SIG-M5 treated with dmso at 0.1 percent for 504 hours (cell line): ENCODE data around the gene PSD.
A peak's percentile ranks its signal among the peaks of the same experiment; 100 is the strongest.

ENCODE experiments used
- DNase-seq: peaks from one replicate; lab custom pipeline; 2025; ENCODE audit not compliant: unreplicated experiment; lab: John Stamatoyannopoulos, UW

PSD gene

DNA sequence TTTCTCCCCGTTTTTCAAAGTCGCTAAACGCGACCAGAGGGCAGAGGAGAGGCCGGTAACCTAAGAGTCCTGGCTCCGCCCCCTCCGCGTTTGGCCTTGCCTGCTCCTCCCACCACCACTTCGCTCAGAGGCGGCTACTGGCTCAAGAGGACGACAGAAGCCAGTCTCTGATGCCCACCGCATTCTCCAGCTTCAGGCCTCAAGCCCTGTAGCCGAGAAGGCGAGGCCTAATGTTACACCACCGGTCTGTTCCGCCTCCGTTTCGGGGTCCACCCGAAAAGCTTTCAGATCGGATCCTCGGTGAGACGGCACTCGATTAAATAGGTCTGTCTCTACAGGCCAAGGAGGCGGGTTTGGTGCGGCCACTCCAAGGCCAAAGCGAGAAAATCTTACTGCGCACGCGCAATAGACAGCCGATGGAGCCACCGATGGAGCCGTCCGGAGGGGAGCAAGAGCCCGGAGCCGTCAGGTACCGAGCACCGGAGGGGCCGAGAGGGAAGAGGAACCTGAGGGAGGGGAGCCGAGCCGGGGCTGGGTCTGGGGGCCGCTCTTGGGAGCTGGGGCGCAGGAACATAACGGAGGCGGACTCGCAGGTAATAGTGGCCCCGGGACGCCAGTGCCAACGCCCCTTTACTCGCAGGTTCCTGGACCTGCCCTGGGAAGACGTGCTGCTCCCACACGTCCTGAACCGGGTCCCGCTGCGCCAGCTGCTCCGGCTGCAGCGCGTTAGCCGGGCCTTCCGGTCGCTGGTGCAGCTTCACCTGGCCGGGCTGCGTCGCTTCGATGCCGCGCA lies 2.3 kb upstream of the PSD start, which contains the start of gene FBXL15:
Gene FBXL15, plus strand, starts transcription at position 123 of the 793 bp plus-strand sequence. Its CDS starts 294 bp downstream, at position 417.
- peak; percentile 92 for DNase-seq

DNA sequence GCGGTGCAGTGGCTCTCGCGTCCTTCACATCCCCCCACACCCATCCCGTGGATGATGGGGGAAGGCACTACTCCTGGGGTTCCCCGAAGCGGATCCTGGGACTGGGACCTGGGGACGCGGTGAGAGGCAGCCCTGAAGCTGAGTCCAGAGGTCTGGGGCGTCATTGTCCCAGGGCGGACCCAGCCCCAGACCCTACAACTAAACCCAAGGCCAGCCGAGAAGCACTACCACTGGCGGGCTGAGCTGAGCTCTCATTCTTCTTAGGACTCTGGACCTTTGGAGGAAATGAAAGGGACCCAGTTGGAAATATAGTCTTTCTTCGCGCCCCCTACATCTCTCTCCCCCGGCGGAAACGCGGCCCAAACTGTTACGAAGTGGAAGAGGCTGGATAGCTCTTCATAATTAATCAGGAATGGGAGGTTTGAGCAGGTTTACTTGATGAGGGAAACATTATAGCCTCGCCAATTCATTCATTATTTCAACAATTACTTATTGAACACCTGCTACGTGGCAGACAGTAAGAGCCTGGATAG lies 1.7 kb upstream of the PSD start:
- no peak for DNase-seq

DNA sequence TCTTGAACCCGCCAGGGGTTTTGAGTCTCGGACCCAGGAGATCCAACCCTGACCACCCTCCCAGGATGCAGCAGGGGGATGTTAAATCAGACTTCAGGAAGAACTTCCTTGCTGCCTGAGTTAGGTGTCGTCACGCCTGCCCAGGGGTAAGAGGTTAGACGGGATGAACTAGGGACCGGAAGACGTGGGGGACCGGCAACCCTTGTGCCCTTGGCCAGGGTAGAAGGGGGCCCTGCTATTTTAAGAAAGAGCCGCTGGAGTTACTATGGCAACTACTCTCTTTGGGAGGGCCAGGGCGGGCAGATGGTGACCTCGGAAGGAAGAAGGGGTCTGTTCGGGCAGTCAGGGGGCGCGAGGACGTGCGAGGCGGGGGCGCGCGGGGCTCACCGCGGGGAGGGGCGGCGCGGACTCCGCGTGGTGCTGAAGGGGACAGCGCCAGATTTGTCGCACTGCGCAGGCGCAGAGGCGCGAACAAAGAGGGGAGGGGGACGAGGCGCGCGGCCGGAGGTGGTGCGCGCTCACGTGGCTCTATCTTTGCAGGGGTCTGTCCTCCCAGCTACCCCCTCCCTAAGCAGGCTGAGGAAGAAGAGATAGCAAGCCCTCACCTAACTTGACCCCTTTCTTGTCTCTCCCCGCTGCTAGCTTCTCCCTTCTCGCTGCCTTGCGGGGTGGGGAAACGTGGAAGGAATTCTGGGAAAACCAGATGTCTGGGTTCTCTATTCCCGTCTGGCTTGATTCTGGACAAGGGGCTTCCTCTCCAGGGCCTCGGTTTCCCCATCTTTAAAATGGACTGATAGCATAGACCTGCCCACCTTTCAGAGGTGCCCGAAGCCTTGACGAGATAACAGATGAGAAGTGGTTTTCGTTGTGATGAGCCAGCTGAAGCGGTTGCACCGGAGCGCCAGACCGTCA lies 940 bp upstream of the PSD start:
- peak; percentile 22 for DNase-seq

DNA sequence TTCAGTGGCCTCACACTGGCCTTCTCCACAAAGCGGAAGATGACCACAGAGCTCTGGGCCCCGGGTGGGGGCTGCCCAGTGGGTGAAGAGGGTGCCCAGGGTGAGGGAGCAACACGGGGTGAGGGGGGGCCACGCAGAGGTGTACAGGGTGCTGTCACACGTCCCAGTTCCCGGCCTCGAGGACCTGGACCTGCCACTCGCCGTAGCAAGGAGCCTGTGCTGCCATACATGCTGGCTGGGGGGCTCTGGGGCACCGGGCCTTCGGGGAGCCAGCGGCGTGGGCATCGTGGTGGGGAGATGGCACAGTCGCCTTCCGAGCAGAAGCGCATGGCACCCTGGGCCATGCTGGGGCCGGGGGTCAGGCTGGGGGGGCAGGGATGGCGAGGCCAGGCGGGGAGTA lies 1.9 kb downstream of the PSD start:
- no peak for DNase-seq

DNA sequence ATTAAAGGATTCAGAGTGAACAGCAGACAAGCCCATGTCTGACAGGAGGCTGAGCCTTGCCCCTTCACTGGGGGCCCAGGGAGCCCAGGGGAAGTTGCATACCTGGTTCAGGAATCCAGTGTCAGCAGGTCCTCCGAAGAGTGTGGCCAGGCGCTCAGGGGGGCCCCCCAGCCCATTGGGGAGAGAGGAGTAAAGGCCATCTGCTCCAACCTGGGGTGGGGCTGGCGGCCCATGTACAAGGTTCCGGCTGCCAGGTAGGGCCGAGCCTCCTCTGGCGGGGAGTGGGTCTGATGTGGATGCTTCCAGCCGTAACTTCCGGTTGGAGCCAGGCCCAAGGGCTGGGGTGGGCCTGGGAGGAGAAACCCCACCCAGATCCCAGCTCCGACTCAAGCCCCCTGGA lies 2.3 kb downstream of the PSD start:
- no peak for DNase-seq

DNA sequence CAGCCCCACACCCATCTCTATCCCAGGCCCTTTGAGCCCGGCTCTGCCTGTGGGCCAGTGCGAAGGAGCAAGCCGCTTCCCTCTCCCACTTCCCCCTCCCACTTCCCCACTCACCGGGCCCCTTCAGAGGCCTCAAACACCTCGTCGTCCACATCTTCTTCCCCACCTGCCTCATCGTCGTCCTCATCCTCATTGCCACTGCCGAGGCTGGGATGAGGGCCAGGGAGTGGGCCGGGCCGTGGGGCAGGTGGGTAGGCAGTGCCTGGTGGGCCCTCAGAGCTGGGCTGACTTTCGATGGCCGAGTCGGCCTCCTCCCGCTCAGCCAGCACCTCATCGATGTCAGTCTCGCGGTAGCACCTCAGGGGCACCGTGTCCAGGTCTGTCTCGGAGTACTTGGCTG lies 3.8 kb downstream of the PSD start:
- DNase-seq = no peak

DNA sequence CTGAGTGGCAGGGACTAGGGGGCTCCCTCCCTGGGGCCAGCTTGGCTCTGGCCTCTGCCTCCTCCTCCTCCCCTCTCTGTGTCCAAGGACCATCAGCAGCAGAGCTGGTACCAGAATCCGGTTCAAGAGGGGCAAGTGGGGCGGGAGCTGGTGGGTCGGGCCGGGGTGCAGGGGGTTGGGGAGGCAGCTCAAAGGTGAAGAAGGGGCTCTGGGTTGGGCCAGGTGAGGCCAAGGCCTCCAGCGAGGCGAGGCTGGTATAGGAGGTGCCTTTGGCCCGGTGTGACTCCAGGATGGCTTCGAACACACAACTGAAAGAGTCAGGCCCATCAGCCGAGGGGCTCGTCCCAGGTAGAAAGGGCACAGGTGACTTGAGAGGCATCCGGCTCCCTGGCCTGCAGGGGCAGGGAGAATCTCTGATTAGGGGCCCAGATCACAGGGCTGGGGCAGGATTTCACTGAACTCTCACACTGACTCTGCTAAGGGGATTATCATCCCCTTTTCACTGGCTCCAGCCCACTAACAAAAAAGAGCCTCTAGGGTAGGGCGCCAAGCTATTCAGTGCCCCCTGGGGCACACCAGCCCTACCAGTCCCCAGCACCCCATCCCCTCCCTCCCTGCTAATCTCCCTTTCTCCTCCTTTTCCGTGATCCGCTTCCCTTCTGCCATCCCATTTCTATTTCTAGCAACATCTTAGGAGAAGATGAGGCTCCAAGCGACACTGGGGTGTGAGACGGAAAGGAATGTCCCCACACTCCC lies 4.6 kb downstream of the PSD start:
- no peak for DNase-seq

DNA sequence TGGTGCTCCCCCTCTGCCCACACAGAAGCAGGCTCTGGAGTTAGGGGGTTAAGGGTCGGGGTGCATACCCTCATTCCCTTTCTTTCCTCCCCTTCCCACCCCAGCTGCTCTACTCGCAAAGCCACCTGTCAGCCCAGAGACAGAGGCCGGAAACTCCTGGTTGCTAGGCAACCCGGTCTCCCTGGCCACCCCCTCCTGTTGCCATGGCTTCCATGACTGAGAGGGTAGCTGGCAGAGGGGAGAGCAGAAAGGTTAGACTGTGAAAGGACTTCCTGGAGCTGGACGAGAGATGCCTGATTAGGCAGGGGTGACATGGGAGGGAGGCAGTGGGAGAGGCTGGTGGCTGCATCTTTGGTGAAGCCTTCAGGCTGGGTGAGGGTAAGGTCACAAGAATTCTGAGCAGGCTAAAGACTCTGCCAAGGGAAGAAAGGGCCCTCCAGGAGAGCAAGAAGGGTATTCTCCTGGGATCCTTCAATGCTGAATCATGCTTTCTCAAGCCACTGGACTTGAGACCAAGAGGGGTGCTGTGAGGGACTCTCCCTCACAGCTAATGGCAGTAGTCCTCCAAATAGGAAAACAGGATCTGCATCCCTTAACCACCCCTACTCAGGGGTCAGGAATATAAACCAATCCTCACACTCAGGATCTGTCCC lies 5.4 kb downstream of the PSD start:
- DNase-seq = no peak

DNA sequence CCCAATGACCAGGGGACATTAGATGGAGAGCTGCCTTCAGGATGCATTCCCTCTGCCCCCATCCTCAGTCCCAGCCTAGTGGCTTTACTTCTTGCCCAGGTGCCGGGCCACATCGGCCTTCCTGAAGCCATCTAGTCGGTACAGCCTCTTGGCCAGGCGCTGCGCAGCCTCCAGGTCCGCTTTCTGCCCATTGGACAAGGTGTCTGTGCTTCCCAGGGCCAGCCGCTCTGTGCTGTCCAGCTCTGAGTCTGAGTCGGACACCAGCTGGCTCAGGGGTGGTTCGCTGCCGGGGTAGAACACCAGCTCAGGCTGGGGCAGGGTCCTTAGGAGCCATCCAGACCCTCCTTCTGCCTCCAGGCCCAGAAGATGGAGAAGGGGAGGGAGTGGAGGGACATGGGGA lies 6.3 kb downstream of the PSD start:
- no peak for DNase-seq

DNA sequence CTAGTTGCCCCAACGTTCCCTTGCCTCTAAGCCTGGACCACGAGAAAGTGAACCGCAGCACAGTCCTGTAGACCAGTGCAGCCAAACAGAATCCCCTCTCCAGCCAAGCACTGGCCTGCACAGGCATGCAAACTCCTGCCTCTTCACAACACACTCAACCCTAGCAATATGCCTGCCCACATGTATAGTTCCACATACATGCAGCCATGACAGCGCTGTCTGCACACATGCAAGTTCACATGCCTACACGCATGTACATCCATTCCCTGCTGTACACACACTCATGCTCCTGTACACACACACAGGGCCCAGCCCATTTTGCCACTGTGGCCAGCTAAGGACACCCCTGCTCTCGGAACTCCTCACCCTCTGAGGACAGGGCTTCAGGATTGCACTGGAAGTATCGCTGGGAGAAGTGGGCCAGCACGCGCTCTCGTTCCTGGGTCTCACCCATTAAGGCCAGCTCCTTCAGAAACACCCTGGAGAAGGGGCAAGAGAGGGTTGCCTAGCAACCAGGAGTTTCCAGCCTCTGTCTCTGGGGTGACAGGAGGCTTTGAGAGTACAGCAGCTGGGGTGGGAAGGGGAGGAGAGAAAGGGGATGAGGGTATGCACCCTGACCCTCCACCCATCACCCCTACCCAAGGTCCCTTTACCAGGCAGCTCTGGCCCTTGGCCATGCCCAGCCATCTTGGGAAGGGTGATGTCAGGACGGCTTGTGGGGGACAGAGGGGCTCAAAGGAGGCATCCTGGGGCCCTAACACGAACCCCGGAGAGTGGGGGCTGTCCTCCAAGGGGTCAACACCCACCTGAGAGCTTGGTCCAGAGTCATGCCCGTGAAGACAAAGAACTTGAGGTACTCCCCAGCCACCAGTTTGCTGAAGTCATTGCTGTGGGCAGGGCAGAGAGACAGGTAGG lies 7.0 kb downstream of the PSD start:
- DNase-seq = no peak

DNA sequence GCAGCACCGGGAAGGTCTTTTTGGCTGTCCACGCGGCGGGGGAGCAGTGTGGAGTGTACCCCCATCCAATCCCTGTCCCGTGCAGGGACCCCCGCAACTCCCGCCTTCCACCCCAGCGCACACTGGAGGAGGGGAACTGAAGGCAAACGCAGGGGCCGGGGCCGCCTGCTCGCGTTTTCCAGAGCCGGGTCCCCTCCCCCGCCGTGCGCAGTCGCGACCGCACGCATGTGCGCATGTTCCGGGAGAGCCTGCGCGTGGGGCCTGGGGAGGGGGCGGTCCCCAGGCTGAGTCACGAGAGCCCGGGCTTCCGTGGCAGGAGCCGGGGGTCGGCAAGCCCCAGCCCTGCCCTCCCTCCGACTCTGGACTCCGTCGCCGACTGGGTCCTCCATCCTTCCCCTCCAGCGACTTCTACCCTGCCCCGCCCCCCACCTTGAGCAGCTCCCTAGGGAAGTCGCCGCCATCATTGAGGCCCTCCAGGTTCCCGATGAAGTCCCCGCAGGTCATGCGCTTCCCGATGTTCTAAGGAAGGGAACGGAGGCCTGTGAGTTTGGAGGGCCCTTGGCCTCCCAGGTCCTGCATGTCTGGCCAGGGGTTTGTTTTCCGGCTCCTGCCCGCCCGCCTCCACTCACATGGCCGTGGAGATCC lies 8.0 kb downstream of the PSD start:
- DNase-seq = no peak

DNA sequence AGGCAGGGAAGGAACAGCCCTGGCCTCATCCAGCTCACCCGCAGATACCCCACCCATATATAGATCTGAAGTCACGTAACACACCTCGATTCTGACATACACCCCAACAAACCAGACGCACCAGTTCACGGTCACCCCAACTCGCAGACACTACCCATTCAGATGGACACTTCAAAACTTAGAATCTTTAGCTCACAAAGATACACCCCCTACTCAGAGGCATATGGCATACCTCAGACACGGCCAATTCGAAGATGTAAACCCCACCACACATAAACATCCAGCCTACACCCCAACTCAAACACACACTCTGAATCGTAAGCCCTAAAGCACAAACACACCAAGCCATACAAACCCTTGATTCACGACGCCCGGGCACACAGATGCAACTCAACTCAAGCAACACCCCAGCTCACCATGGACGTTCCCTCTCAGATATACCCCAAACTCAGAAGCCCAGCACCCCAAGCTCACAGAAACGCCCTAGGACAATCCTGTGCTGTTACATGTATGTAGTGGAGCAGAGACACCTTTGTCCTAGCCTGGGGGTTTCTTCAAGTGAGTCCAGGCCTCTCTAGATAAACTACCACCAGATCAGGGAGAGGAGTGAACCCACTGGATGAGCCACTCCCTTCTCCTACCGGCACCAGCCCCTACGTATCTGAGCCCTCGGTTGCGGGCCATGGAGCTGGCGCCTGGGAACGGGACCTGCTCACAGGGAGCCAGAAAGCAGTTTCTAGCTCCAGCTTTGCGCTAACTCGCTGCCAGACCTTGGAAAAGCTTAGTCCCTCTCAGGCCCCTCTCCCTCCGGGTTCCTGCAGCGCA lies 8.8 kb downstream of the PSD start:
- DNase-seq = no peak

DNA sequence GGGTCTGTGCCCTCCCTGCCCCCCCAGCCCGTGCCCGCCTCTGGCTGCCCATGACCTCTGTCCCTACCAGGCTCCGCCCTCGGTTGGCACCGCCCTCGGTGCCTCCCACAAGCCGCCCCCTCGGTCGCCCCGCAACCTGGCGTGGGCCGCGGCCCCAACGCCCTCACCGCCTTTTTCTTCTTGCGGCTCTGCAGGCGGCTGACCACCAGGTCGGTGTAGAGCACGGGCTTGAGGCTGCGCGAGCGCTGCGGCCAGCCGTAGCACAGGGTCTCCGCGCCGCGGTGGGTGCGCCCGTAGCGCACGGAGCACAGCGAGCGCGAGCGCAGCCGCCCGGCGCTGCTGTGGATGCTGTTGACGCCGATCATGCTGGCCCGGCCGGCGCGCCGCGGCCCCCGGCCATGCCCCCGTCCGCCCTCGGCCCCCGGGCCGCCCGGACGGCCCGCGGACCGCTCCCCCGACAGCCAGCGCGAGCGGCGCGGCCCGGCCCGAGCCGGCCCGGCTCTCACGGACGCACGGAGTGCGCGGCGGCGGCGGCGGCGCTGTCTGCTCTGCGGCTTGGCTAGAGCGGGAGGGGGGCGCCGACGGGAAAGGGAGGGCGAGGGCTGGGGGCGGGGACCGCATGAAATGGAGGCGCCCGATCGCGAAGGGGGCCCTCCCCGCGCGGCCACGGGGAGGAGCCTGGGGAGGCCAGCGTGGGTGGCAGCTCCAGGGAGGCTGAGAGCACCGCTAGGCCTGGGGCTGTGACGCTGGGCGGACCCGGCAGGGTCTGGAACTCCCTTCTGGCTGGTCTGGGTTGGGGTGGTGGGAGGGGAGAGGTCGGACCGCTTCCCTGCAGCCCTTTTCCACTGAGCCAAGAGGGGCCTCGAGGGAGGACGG lies 9.6 kb downstream of the PSD start:
- DNase-seq = no peak

DNA sequence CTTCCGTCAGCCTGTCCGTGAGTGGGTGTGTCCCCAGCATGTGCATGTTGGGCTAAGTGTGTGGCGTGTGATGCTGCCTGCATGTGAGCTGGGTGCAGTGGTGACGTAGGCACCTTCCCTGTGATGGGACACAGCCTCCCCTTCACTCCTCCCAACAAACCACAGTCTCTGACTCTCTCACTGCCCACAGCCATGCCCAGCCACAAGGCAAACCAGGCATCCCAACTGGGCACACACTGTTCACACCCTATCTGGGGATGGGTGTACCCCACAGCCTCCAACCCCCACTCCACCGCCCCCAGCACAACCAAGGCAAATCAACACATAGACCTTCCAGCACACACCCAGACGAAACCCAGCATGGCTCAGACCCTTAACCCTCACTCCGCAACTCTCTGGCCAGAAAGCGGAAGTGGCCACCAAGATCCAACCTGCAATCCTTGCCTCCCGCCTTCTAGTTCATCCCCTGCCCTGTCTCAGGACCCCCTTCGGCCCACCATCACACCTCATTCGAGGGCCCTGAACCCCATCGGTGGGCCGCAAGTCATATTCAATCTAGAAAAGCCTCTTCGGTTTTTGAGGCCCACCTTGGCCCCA lies 10.4 kb downstream of the PSD start:
- no peak for DNase-seq

DNA sequence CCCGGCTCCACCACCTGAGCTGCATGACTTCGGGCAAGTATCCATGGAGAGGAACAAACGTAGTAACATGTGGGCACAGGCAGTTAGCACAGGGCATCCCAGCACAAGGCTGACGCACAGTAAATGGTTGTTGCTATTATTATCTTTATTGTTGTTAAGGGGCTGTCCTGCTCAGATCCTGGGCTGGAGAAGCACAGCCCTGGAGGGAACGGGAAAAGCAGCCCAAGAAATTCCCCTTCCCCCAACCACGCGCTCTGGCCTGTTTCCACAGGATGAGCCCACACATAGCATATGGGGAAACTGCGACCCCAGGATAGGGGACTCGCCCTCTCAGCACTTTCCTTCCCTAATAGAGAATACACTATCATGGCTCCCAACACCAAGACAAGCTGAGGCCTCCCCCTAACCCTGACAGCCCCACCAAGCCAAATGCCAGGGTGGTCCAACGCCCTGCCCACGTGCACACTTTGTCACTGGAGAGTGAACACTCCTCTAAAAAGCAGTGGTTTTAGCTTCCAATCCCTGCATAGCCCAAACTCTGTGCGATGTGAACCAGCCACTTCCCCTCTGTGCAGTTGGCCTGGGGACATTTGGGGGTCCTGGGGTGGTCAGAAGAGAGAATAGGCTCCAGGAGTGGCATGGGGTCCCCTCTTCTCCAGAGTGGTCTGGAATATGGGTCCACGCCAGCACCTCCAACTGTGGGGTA lies 11.0 kb downstream of the PSD start:
- DNase-seq = no peak

DNA sequence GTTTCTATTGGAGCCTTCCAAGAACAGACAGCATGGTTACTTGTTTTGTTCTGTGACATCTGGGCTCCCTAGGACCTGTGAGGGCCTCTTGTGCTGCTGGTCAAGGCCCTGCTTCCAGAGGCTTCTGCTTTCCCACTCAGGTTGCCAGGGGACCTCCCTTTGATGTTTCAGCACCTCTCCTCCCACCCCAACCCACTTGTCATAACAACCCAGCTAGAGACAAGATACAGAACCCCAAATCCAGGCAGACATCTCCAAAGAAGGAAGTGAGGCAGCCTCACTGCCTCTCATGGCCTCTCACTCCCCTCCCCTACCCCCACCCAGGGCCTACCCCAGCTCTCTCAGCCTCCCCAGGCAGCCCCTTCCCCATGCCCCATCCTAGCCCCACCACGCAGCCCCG lies 11.8 kb downstream of the PSD start:
- no peak for DNase-seq
